ENCODE data around the gene PLCL1. TPM values are rescaled to one million over a fixed set of nuclear protein-coding genes. Genes with fewer than 3 reads are reported as not detected.

The PLCL1 gene
- total RNA-seq, 1 experiment from 2014 or later = 0.07 TPM

DNA sequence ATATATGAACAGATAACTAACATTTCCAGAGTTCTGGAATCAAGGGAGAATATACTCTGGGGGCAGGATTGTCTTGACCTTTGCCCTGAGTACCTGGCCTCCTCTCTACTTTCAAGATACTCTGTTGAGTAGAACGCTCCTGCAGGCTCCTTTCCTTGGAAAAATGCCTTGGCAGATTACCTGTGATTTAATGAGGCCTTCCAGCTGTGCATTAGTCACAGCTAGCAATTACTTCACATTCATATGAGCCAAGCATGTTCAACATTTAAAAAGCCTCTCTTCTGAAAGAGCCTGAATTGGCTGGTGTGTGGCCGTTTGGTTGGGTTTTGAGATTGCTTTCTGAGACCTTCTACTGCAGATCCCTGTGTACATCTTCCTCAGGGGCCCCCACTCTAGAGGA is 142.2 kb downstream of the PLCL1 start:
- Mint-ChIP-seq H3K9me3 (no peaks in the 10 kb centered on the region), H3K4me3 (no peak overlapping the region), H3K27me3 (ENCODE audit: low read depth) (no peaks in the 10 kb centered on the region; the same call in 1 of the 2 replicates), H3K36me3 (no peaks in the 10 kb centered on the region), H3K4me1 (peaks cover 32% of the 10 kb centered on the region), H3K27ac (no peak overlapping the region)
- ATAC-seq (peak; percentile 66), DNase-seq (ENCODE audit: low spot score) (no peak)
- ChIA-PET CTCF (no interaction called here), POLR2A (no interaction called here)
- TF ChIP-seq ELF4 (CRISPR knock-in tag; IDR thresholded peaks at IDR 0.05; ENCODE audit: low read depth) = no peak
- TF ChIP-seq, protein P1, sequence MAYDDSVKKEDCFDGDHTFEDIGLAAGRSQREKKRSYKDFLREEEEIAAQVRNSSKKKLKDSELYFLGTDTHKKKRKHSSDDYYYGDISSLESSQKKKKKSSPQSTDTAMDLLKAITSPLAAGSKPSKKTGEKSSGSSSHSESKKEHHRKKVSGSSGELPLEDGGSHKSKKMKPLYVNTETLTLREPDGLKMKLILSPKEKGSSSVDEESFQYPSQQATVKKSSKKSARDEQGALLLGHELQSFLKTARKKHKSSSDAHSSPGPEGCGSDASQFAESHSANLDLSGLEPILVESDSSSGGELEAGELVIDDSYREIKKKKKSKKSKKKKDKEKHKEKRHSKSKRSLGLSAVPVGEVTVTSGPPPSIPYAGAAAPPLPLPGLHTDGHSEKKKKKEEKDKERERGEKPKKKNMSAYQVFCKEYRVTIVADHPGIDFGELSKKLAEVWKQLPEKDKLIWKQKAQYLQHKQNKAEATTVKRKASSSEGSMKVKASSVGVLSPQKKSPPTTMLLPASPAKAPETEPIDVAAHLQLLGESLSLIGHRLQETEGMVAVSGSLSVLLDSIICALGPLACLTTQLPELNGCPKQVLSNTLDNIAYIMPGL (CRISPR knock-in tag; IDR thresholded peaks at IDR 0.05) = no peak
- TF ChIP-seq, protein P2, sequence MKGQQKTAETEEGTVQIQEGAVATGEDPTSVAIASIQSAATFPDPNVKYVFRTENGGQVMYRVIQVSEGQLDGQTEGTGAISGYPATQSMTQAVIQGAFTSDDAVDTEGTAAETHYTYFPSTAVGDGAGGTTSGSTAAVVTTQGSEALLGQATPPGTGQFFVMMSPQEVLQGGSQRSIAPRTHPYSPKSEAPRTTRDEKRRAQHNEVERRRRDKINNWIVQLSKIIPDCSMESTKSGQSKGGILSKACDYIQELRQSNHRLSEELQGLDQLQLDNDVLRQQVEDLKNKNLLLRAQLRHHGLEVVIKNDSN (CRISPR knock-in tag; IDR thresholded peaks at IDR 0.05) = no peak
- TF ChIP-seq NFYB (CRISPR knock-in tag; conservative IDR thresholded peaks at IDR 0.05; ENCODE audit: low read depth) = no peak
- no peak for TF ChIP-seq CBFB (CRISPR knock-in tag; IDR thresholded peaks at IDR 0.05; ENCODE audit: low read depth)
- no peak for TF ChIP-seq MXD4 (CRISPR knock-in tag; IDR thresholded peaks at IDR 0.05; ENCODE audit: borderline replicate concordance)
- TF ChIP-seq PRRX2 (CRISPR knock-in tag; IDR thresholded peaks at IDR 0.05) = no peak
- TF ChIP-seq TCF7 (CRISPR knock-in tag; IDR thresholded peaks at IDR 0.05; ENCODE audit: low read depth) = no peak
- TF ChIP-seq, protein P3, sequence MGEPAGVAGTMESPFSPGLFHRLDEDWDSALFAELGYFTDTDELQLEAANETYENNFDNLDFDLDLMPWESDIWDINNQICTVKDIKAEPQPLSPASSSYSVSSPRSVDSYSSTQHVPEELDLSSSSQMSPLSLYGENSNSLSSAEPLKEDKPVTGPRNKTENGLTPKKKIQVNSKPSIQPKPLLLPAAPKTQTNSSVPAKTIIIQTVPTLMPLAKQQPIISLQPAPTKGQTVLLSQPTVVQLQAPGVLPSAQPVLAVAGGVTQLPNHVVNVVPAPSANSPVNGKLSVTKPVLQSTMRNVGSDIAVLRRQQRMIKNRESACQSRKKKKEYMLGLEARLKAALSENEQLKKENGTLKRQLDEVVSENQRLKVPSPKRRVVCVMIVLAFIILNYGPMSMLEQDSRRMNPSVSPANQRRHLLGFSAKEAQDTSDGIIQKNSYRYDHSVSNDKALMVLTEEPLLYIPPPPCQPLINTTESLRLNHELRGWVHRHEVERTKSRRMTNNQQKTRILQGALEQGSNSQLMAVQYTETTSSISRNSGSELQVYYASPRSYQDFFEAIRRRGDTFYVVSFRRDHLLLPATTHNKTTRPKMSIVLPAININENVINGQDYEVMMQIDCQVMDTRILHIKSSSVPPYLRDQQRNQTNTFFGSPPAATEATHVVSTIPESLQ (CRISPR knock-in tag; IDR thresholded peaks at IDR 0.05) = no peak
- TF ChIP-seq NR2C2 (CRISPR knock-in tag; IDR thresholded peaks at IDR 0.05) = no peak
- no peak for TF ChIP-seq ZNF232 (CRISPR knock-in tag; IDR thresholded peaks at IDR 0.05)
- TF ChIP-seq, protein P4, sequence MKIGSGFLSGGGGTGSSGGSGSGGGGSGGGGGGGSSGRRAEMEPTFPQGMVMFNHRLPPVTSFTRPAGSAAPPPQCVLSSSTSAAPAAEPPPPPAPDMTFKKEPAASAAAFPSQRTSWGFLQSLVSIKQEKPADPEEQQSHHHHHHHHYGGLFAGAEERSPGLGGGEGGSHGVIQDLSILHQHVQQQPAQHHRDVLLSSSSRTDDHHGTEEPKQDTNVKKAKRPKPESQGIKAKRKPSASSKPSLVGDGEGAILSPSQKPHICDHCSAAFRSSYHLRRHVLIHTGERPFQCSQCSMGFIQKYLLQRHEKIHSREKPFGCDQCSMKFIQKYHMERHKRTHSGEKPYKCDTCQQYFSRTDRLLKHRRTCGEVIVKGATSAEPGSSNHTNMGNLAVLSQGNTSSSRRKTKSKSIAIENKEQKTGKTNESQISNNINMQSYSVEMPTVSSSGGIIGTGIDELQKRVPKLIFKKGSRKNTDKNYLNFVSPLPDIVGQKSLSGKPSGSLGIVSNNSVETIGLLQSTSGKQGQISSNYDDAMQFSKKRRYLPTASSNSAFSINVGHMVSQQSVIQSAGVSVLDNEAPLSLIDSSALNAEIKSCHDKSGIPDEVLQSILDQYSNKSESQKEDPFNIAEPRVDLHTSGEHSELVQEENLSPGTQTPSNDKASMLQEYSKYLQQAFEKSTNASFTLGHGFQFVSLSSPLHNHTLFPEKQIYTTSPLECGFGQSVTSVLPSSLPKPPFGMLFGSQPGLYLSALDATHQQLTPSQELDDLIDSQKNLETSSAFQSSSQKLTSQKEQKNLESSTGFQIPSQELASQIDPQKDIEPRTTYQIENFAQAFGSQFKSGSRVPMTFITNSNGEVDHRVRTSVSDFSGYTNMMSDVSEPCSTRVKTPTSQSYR (CRISPR knock-in tag; IDR thresholded peaks at IDR 0.05) = no peak
- no peak for TF ChIP-seq ZNF671 (CRISPR knock-in tag; IDR thresholded peaks at IDR 0.05)
- TF ChIP-seq, protein P5, sequence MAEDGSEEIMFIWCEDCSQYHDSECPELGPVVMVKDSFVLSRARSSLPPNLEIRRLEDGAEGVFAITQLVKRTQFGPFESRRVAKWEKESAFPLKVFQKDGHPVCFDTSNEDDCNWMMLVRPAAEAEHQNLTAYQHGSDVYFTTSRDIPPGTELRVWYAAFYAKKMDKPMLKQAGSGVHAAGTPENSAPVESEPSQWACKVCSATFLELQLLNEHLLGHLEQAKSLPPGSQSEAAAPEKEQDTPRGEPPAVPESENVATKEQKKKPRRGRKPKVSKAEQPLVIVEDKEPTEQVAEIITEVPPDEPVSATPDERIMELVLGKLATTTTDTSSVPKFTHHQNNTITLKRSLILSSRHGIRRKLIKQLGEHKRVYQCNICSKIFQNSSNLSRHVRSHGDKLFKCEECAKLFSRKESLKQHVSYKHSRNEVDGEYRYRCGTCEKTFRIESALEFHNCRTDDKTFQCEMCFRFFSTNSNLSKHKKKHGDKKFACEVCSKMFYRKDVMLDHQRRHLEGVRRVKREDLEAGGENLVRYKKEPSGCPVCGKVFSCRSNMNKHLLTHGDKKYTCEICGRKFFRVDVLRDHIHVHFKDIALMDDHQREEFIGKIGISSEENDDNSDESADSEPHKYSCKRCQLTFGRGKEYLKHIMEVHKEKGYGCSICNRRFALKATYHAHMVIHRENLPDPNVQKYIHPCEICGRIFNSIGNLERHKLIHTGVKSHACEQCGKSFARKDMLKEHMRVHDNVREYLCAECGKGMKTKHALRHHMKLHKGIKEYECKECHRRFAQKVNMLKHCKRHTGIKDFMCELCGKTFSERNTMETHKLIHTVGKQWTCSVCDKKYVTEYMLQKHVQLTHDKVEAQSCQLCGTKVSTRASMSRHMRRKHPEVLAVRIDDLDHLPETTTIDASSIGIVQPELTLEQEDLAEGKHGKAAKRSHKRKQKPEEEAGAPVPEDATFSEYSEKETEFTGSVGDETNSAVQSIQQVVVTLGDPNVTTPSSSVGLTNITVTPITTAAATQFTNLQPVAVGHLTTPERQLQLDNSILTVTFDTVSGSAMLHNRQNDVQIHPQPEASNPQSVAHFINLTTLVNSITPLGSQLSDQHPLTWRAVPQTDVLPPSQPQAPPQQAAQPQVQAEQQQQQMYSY (CRISPR knock-in tag; IDR thresholded peaks at IDR 0.05) = no peak

DNA sequence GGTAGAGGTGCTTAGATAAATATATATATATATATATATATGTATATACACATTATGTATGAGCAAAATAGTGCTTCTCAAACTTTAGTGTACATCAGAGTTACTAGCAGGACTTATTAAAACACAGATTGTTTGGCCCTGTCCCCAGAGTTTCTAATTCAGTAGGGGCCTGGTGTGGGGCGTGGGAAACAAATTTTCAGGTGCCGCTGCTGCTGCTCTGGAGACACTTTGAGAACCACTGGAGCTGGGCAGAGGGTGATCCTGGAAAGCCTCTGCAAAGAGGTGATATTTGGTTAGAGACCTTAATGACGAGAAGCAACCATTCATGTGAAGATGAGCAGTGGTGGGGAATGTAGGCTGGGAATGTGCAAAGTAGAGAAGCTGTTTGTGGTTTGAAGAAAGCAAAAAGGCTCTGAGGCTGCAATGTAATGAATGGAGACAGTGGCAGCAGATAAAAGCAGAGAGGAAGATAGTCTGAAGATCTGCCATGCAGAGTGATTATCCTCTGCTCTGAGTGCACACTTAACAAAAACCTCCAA is 142.9 kb downstream of the PLCL1 start:
- POLR2A ChIA-PET = no interaction called here
- ATAC-seq (peak; percentile 41), DNase-seq (ENCODE audit: low spot score) (no peak)
- CTCF ChIA-PET = no interaction called here
- H3K36me3 Mint-ChIP-seq = no peaks in the 10 kb centered on the region
- H3K4me3 Mint-ChIP-seq = no peak overlapping the region
- H3K27me3 Mint-ChIP-seq (ENCODE audit: low read depth) = no peaks in the 10 kb centered on the region; the same call in 1 of the 2 replicates
- TF ChIP-seq GRHL2 (CRISPR knock-in tag; IDR thresholded peaks at IDR 0.05; ENCODE audit: insufficient replicate concordance, severe bottlenecking) (no peak), ZNF423 (CRISPR knock-in tag; IDR thresholded peaks at IDR 0.05) (no peak), KAT7 (CRISPR knock-in tag; IDR thresholded peaks at IDR 0.05; ENCODE audit: borderline replicate concordance) (no peak)
- TF ChIP-seq, protein P6, sequence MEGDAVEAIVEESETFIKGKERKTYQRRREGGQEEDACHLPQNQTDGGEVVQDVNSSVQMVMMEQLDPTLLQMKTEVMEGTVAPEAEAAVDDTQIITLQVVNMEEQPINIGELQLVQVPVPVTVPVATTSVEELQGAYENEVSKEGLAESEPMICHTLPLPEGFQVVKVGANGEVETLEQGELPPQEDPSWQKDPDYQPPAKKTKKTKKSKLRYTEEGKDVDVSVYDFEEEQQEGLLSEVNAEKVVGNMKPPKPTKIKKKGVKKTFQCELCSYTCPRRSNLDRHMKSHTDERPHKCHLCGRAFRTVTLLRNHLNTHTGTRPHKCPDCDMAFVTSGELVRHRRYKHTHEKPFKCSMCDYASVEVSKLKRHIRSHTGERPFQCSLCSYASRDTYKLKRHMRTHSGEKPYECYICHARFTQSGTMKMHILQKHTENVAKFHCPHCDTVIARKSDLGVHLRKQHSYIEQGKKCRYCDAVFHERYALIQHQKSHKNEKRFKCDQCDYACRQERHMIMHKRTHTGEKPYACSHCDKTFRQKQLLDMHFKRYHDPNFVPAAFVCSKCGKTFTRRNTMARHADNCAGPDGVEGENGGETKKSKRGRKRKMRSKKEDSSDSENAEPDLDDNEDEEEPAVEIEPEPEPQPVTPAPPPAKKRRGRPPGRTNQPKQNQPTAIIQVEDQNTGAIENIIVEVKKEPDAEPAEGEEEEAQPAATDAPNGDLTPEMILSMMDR (IDR thresholded peaks at IDR 0.05) = no peak
- H3K27ac Mint-ChIP-seq = no peak overlapping the region
- no peaks in the 10 kb centered on the region for H3K9me3 Mint-ChIP-seq
- peaks cover 25% of the 10 kb centered on the region for H3K4me1 Mint-ChIP-seq

Data from WTC11 (cell line).